Glomerular visceral epithelial cell (primary cell): ENCODE results near the gene MISP3.
A peak's percentile ranks its signal among the peaks of the same experiment; 100 is the strongest.
"Not testable (repeated sequence)": the region's sequence is repeated elsewhere in the genome, so short reads cannot be mapped to it uniquely, and the experiment has no call there.

Experiments used
- DNase-seq: peaks from one replicate; pipeline ENCODE4 v3.0.0-alpha.2; 2016; ENCODE audit errors: extremely low spot score

MISP3 gene

GRCh38 chr19:14072535-14073260, at the start of gene MISP3:
TSS of gene MISP3 (plus strand) at chr19:14072786. CDS start at chr19:14073310, 524 bp downstream.
- DNase-seq = peak; percentile 36

- DNase-seq = peak; percentile 66
Measured at GRCh38 chr19:14023404-14024235, 49.0 kb upstream of the MISP3 start.

- not testable (repeated sequence) for DNase-seq
Measured at GRCh38 chr19:14026652-14027192, 45.9 kb upstream of the MISP3 start.

- DNase-seq = no peak
Measured at GRCh38 chr19:14027856-14028450, 44.6 kb upstream of the MISP3 start, which contains the start of gene RLN3. TSS of gene RLN3 (plus strand) at chr19:14028148. CDS start at chr19:14028205, 57 bp downstream.

GRCh38 chr19:14028901-14029300, 43.7 kb upstream of the MISP3 start:
- DNase-seq = no peak

- DNase-seq = no peak
Measured at GRCh38 chr19:14030997-14031718, 41.4 kb upstream of the MISP3 start.

GRCh38 chr19:14031719-14032480, 40.7 kb upstream of the MISP3 start, which contains the start of gene IL27RA:
TSS of gene IL27RA (plus strand) at chr19:14031762. CDS start at chr19:14031873, 111 bp downstream.
- DNase-seq = peak; percentile 54

GRCh38 chr19:14033946-14034345, 38.6 kb upstream of the MISP3 start:
- no peak for DNase-seq

- DNase-seq = not testable (repeated sequence)
Measured at GRCh38 chr19:14035159-14035558, 37.4 kb upstream of the MISP3 start.

GRCh38 chr19:14035706-14036105, 36.9 kb upstream of the MISP3 start:
- DNase-seq = peak; percentile 53

GRCh38 chr19:14039181-14039580, 33.4 kb upstream of the MISP3 start:
- DNase-seq = no peak

- DNase-seq = peak; percentile 43
Measured at GRCh38 chr19:14042659-14043608, 29.7 kb upstream of the MISP3 start.

- DNase-seq = not testable (repeated sequence)
Measured at GRCh38 chr19:14047866-14048265, 24.7 kb upstream of the MISP3 start.

GRCh38 chr19:14048443-14049153, 24.0 kb upstream of the MISP3 start:
- DNase-seq = peak; percentile 35

GRCh38 chr19:14050512-14050911, 22.1 kb upstream of the MISP3 start:
- DNase-seq = no peak

GRCh38 chr19:14050961-14051360, 21.6 kb upstream of the MISP3 start:
- DNase-seq = not testable (repeated sequence)

GRCh38 chr19:14051980-14052379, 20.6 kb upstream of the MISP3 start:
- no peak for DNase-seq

GRCh38 chr19:14052470-14052869, 20.1 kb upstream of the MISP3 start:
- no peak for DNase-seq

GRCh38 chr19:14053032-14053431, 19.6 kb upstream of the MISP3 start:
- no peak for DNase-seq
